ENCODE measurements around the gene EEF1AKMT2.
"Not testable (repeated sequence)": the region's sequence is repeated elsewhere in the genome, so short reads cannot be mapped to it uniquely, and the experiment has no call there.

EEF1AKMT2 gene

GRCh38 chr10:124755581-124755980 is 36.1 kb downstream of the EEF1AKMT2 start:
- no peak for DNase-seq (ENCODE audit: low spot score)

- DNase-seq (ENCODE audit: low spot score): no peak
Observed at GRCh38 chr10:124754227-124754626, 37.5 kb downstream of the EEF1AKMT2 start.

- no peak for DNase-seq (ENCODE audit: low spot score)
Observed at GRCh38 chr10:124748953-124749645, 42.6 kb downstream of the EEF1AKMT2 start.

- no peak for DNase-seq (ENCODE audit: low spot score)
Observed at GRCh38 chr10:124748166-124748565, 43.5 kb downstream of the EEF1AKMT2 start.

GRCh38 chr10:124747745-124748144 is 43.9 kb downstream of the EEF1AKMT2 start:
- no peak for DNase-seq (ENCODE audit: low spot score)

- DNase-seq (ENCODE audit: low spot score): no peak
Observed at GRCh38 chr10:124746992-124747391, 44.7 kb downstream of the EEF1AKMT2 start.

- not testable (repeated sequence) for DNase-seq (ENCODE audit: low spot score)
Observed at GRCh38 chr10:124746447-124746846, 45.2 kb downstream of the EEF1AKMT2 start.

- DNase-seq (ENCODE audit: low spot score): no peak
Observed at GRCh38 chr10:124745673-124746072, 46.0 kb downstream of the EEF1AKMT2 start.

- no peak for DNase-seq (ENCODE audit: low spot score)
Observed at GRCh38 chr10:124745252-124745651, 46.4 kb downstream of the EEF1AKMT2 start.

- DNase-seq (ENCODE audit: low spot score): peak; percentile 91
Observed at GRCh38 chr10:124744102-124745050, 47.3 kb downstream of the EEF1AKMT2 start, which contains the start of gene FAM53B. Gene FAM53B (minus strand): TSS chr10:124744378. CDS start chr10:124706713, 37,665 bp downstream.

GRCh38 chr10:124743191-124744101 is 48.2 kb downstream of the EEF1AKMT2 start:
- DNase-seq (ENCODE audit: low spot score): peak; percentile 36

- peak; percentile 39 for DNase-seq (ENCODE audit: low spot score)
Observed at GRCh38 chr10:124742413-124743190, 49.1 kb downstream of the EEF1AKMT2 start.

- DNase-seq (ENCODE audit: low spot score): no peak
Observed at GRCh38 chr10:124741922-124742412, 49.7 kb downstream of the EEF1AKMT2 start.

- DNase-seq (ENCODE audit: low spot score): peak; percentile 82
Observed at GRCh38 chr10:124741281-124741921, 50.3 kb downstream of the EEF1AKMT2 start.

GRCh38 chr10:124740369-124741280 is 51.1 kb downstream of the EEF1AKMT2 start:
- no peak for DNase-seq (ENCODE audit: low spot score)

GRCh38 chr10:124739986-124740368 is 51.7 kb downstream of the EEF1AKMT2 start:
- no peak for DNase-seq (ENCODE audit: low spot score)

- DNase-seq (ENCODE audit: low spot score): no peak
Observed at GRCh38 chr10:124739119-124739921, 52.4 kb downstream of the EEF1AKMT2 start.

- DNase-seq (ENCODE audit: low spot score): no peak
Observed at GRCh38 chr10:124738441-124738840, 53.2 kb downstream of the EEF1AKMT2 start.

Measured in iPS-NIHi11 (cell line).